NCI-H69 (cell line): ENCODE results near the gene BAG2.
A peak's percentile ranks its signal among the peaks of the same experiment; 100 is the strongest.

Source experiments
- DNase-seq: peaks from one replicate; lab custom pipeline; 2025; lab: John Stamatoyannopoulos, UW

BAG2 gene

DNA sequence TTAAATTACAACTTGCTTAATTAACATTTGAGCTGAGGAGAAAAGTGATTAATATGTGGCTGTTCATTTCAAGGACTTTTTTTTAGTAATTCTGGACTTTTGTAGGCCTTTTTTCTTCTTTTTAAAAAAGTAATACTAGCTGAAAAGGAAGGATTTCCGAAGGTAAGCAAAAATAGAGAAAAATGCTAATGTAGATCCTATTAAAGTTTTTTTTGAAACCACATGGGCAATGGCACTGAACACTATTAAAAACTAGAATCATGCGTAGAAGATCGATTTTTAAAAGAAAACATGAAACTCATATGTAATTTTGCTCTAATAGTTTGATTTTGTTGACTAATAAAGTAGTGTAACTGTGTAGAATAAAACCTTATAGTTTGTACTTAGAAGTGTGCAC, 2.4 kb downstream of the BAG2 start:
- no peak for DNase-seq

- DNase-seq = no peak
Observed at GRCh38 chr6:57177545-57178265, 5.6 kb downstream of the BAG2 start.

DNA sequence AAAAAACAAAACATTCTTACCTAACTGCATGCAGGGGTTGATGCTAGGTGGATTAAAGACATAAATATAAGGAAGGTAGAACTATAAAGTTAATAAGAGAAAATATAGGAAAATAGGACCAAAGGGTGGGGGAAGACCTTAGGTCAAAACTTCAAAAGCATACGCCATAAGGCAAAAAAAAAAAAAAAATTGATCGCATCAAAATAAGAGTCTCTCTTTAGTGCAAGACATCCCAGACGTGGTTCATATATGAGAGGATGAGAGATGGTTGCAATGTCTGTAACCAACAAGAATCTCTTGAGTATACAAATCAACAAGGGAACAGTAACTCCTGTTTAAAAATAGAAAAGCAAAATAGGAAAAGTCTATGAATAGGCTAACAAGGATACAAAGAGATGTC, 8.5 kb downstream of the BAG2 start:
- no peak for DNase-seq

DNA sequence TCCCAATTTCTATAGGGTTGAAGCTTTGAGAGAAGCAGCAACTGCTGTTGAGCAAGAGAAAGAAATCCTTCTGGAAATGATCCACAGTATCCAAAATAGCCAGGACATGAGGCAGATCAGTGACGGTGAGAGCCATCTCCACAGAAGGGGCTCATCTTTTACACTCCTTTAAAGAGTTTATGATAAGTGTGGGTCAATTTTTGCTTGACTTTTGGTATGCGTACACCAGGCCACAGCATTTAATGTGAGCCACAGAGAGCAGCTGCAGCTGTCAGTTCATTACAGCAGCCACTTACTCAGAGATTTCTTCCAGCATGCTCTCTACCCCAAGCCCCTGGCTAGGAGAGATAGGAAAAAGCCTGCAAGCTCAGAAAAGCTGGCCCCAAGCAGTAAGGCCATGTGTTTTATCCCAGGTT, 9.9 kb downstream of the BAG2 start:
- no peak for DNase-seq

DNA sequence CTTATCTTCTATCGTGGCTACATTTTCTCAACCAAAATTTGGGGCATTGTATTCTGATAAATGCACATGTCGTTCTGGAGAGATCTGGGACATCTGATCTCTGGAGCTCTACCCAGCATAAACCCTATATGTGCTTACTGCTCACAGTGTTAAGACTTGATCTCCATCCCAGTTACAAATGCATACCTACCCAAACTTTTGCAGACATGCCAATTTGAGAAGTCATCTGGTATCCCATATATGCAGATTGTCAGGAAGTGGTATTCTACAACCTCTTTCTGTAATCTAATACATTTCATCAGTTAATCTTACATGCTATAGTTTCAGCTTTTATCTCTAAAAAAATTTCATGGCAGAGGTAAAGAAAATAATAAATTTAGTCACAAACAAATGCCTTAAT, 11.2 kb downstream of the BAG2 start:
- DNase-seq = no peak

- DNase-seq = peak; percentile 9
Observed at GRCh38 chr6:57190140-57190539, 18.0 kb downstream of the BAG2 start.

- DNase-seq = no peak
Observed at GRCh38 chr6:57193177-57193576, 21.1 kb downstream of the BAG2 start.

- DNase-seq = no peak
Observed at GRCh38 chr6:57195457-57195856, 23.3 kb downstream of the BAG2 start.

GRCh38 chr6:57198926-57199636, 27.0 kb downstream of the BAG2 start:
- DNase-seq = peak; percentile 23

DNA sequence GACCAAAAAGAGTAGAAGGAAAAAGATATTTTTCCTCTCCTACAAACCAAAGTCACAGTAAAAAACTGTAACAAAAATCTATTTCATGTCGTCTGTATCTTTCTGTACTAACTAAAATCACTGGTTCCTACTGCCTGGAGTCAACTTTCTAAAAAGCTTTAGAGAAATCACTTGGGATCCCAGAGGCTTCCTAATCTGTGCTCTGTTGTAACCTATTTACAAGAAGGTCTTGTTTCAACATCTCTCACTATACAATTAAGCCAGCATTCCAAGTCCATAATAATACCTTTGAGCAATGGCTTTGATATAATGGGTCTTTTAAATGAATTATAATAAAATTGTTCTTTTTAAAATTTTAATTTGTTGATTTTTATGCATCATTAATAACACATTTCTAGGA, 29.6 kb downstream of the BAG2 start:
- DNase-seq = peak; percentile 10

DNA sequence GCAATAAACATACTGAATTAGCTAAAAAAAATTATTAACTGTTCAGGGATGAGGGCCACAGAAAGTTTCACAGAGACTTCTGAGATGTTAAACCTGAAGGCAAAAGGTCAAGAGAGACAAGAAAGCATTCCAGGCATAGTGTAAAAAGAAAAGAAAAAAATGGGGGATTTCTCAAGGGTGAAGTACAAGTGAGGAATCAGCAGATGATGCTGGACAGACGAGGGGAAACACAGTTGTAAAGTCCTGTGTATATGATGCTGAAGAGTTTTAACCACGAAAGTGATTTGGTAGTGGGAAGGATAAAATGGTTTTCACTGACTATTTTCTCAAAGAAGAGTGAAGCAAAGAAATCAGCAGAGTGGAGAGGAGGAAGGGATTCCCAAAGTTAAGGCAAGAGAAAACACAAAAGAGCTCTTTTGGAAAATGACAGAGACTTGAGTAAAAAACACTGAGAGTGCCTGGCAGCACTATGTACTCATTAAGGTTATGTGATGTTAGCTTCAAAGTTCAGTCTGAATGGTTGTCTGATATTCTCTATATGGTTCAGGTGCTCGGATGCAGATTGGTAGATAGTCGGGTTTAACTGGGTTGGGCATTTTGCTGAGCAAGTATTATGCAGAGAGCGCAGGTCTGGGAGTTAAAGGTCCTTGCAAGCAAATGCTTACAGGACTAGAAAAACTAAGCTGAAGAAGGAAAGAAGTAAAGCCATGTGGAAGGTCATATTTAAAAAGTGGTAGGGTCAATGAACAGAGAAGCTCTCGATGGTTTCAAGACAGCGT, 33.6 kb downstream of the BAG2 start:
- DNase-seq = no peak

- DNase-seq = no peak
Observed at GRCh38 chr6:57207141-57207540, 35.0 kb downstream of the BAG2 start.

DNA sequence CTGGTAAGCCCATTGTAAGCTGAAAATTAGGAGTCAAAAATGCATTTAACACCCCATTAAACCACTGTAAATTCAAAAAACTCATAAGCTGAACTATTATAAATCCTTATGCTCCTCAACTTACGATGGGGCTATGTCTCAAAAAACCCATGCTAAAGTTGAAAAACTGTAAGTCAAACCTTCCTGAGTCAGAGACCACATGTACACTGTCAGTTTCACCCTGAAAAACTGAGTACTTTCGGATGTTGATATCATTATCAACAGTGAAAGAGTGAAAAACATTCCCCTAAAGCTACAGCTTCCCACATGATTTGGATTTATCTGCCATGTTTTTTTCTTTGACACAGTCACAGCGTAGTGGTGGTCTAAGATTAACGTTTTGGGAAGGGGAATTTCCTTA, 35.7 kb downstream of the BAG2 start:
- DNase-seq = no peak

GRCh38 chr6:57209030-57209429, 36.9 kb downstream of the BAG2 start:
- DNase-seq = no peak

- DNase-seq = no peak
Observed at GRCh38 chr6:57210060-57210459, 37.9 kb downstream of the BAG2 start.

DNA sequence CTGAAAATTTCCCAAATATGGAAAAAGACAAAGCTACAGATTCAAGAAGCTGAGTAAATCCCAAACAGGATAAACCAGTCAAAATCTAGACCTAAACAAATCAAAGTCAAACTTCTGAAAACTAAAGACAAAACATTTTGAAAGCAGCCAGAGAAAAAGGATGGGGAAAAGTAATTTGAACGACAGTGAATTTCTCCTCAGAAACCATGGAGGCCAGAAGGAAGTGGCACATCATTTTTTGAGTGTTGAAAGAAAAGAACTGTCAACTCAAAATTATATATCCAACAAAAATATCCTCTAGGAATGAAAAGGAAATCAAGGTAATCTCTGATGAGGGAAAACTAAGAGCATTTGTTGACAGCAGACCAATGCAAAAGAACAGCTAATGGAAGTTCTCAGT, 43.1 kb downstream of the BAG2 start:
- DNase-seq = no peak

GRCh38 chr6:57216235-57217101, 44.3 kb downstream of the BAG2 start:
- no peak for DNase-seq

- DNase-seq = no peak
Observed at GRCh38 chr6:57217270-57217669, 45.1 kb downstream of the BAG2 start.

- DNase-seq = no peak
Observed at GRCh38 chr6:57220083-57220703, 48.1 kb downstream of the BAG2 start.

DNA sequence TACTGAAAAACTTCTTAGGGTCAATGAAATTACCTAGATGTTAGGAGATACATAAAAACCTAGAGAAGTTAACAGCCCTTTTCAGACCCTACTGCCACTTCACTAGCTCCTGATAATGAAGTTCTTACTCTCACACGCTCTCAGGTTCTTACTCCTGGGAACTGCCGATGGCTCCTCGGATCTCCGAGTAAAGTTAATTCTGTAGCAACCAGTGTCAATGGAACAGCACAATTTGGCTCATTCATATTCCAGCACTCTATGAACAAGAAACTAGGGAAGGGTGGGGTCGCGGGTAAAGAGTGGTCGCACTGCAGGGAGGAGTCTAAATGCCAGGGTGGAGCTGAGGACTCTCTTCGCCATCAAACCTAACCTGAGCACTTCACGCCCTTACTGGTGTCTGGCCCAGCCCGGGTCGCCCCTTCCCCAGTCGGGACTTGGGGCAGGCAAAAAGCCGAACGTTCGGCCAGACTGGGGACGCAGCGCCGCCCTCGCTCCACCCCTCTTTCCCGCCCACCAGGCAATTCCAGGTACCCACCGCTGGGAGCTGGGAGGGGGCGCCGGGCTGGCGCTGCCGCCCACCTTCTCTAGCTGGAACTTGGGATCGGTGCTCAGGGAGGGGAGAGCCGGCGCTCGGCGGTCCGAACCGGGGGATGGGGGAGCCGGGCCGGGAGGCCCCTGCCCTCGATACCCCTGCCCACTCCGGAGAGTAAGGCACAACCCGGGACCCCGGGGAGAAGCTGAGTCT, 49.2 kb downstream of the BAG2 start:
- DNase-seq = peak; percentile 84
